GM23248 (cell line): ENCODE measurements around the gene C1orf167.

ENCODE experiments used
- EZH2 ChIP-seq: fragments of 200-600 bp; sonication (generic); IDR thresholded peaks from 2 replicates; pipeline ENCODE4 v1.6.1; 2018; ENCODE audit warnings: antibody characterized with exemption, mild to moderate bottlenecking; ENCODE audit not compliant: insufficient read depth, poor library complexity, severe bottlenecking
- EZH2phosphoT487 ChIP-seq: fragments of 200-600 bp; sonication (generic); IDR thresholded peaks from 2 replicates; pipeline ENCODE4 v1.6.1; 2018; ENCODE audit warnings: antibody characterized with exemption, moderate library complexity, mild to moderate bottlenecking, low read depth; ENCODE audit not compliant: insufficient read depth

GRCh38 chr1:11729155-11729497 is 32.9 kb upstream of the C1orf167 start:
- TF ChIP-seq EZH2: no peak
- no peak for TF ChIP-seq EZH2phosphoT487
